Hepatocyte (in vitro differentiated cells): ENCODE measurements around the gene SCAPER. TPM values are rescaled to one million over a fixed set of nuclear protein-coding genes. Genes with fewer than 3 reads are reported as not detected.
"Not testable (repeated sequence)": the region's sequence is repeated elsewhere in the genome, so short reads cannot be mapped to it uniquely, and the experiment has no call there.

Experiments used
- DNase-seq: peaks from one replicate; pipeline ENCODE4 v3.0.0-alpha.2; 2016; ENCODE audit warnings: low spot score
- H2AFZ ChIP-seq: fragments of 200-600 bp; sonication (generic); 2 replicates; pipeline ENCODE4 v1.6.0; 2016; ENCODE audit warnings: antibody characterized with exemption, mild to moderate bottlenecking
- H3K27ac ChIP-seq: fragments of 200-600 bp; sonication (generic); 2 replicates; pipeline ENCODE4 v1.5.1; 2016; ENCODE audit warnings: mild to moderate bottlenecking
- H3K27me3 ChIP-seq: fragments of 200-600 bp; sonication (generic); 2 replicates; pipeline ENCODE4 v1.6.1; 2016
- H3K36me3 ChIP-seq: fragments of 200-600 bp; sonication (generic); replicated peaks from 2 replicates; pipeline ENCODE4 v1.5.1; 2016; ENCODE audit warnings: low read depth; ENCODE audit not compliant: insufficient read depth
- H3K4me1 ChIP-seq: fragments of 200-600 bp; sonication (generic); 2 replicates; pipeline ENCODE4 v1.5.1; 2016; ENCODE audit warnings: mild to moderate bottlenecking, moderate library complexity; ENCODE audit not compliant: insufficient read depth
- H3K4me2 ChIP-seq: fragments of 200-600 bp; sonication (generic); 2 replicates; pipeline ENCODE4 v1.6.0; 2016
- H3K4me3 ChIP-seq: fragments of 200-600 bp; sonication (generic); 2 replicates; pipeline ENCODE4 v1.5.1; 2016; ENCODE audit warnings: mild to moderate bottlenecking
- H3K79me2 ChIP-seq: fragments of 200-600 bp; sonication (generic); 2 replicates; pipeline ENCODE4 v1.6.0; 2017; ENCODE audit warnings: mild to moderate bottlenecking
- H3K9me2 ChIP-seq: fragments of 200-600 bp; sonication (generic); replicated peaks from 2 replicates; pipeline ENCODE4 v1.6.0; 2017; ENCODE audit warnings: mild to moderate bottlenecking; ENCODE audit not compliant: insufficient read depth
- H3K9me3 ChIP-seq: fragments of 200-600 bp; sonication (generic); 2 replicates; pipeline ENCODE4 v1.5.1; 2016; ENCODE audit warnings: low read depth, mild to moderate bottlenecking
- H4K20me1 ChIP-seq: fragments of 200-600 bp; sonication (generic); 2 replicates; pipeline ENCODE4 v1.6.0; 2016; ENCODE audit warnings: mild to moderate bottlenecking; ENCODE audit not compliant: insufficient read depth, poor library complexity, severe bottlenecking
- CTCF ChIP-seq: fragments of 200-600 bp; sonication (generic); IDR thresholded peaks from 2 replicates; pipeline ENCODE4 v1.5.1; 2016; ENCODE audit warnings: antibody characterized with exemption, mild to moderate bottlenecking; ENCODE audit not compliant: poor library complexity
- EZH2 ChIP-seq: fragments of 200-600 bp; sonication (generic); IDR thresholded peaks from 2 replicates; pipeline ENCODE4 v1.6.1; 2016; ENCODE audit warnings: antibody characterized with exemption, mild to moderate bottlenecking, borderline replicate concordance
- EZH2phosphoT487 ChIP-seq: fragments of 200-600 bp; sonication (generic); IDR thresholded peaks from one replicate; pipeline ENCODE4 v1.6.1; 2018; ENCODE audit warnings: antibody characterized with exemption, mild to moderate bottlenecking, low read depth, moderate library complexity; ENCODE audit not compliant: unreplicated experiment, severe bottlenecking
- WGBS: methylation state at CpG from one replicate; pipeline ENCODE4 v1.1.6; 2016; ENCODE audit warnings: low lambda C conversion rate; ENCODE audit errors: missing lambda C conversion rate; 5-methylcytosine and 5-hydroxymethylcytosine counted together
- polyA plus RNA-seq: library from polyadenylated mRNA; unstranded; fragments of >200 nt; fragmentation: Nextera tagmentation; extraction: Ambion mirVana; gene quantifications from 2 replicates; pipeline ENCODE4 v1.2.1, GENCODE V29; 2016
- total RNA-seq: library from RNA; depleted of rRNA; stranded (reverse); fragments of >200 nt; gene quantifications from 2 replicates; pipeline ENCODE4 v1.2.3, GENCODE V29; 2014

SCAPER gene
- total and polyA plus RNA-seq, 2 experiments from 2014 or later = 20.8 to 27.4 TPM

DNA sequence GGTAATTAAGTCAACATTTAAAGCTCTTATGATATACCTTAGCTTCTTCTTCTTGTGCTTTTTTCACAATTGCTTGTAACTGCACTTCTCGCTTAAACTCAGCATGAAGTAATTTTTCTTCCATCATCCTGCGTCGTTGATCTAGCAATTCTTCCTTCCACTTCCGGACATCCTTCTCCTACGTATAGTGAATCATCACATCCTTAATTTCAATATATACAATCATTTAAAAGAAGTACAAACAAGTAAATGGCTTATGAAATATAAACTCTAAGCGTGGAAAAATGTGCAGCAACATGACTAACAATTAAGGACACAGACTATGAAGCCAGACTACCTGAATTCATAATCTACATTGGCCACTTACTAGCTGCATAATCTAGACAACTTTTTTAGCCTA, 151.4 kb downstream of the SCAPER start:
- Histone ChIP-seq H3K4me1 (no peaks in the 10 kb centered on the region), H3K4me2 (no peak overlapping the region), H3K27me3 (no peaks in the 10 kb centered on the region), H3K27ac (no peak overlapping the region), H4K20me1 (no peaks in the 10 kb centered on the region), H2AFZ (no peak overlapping the region), H3K9me3 (peaks cover 4% of the 10 kb centered on the region), H3K4me3 (no peak overlapping the region), H3K36me3 (no peaks in the 10 kb centered on the region), H3K9me2 (no peaks in the 10 kb centered on the region), H3K79me2 (no peaks in the 10 kb centered on the region)
- 94% methylated on average over 6 of the region's 6 CpGs for WGBS
- no peak for DNase-seq
- TF ChIP-seq CTCF = no peak
- TF ChIP-seq EZH2phosphoT487 = no peak
- no peak for TF ChIP-seq EZH2

- no peaks in the 10 kb centered on the region for H4K20me1 ChIP-seq
Observed at GRCh38 chr15:76753131-76753530, 152.0 kb downstream of the SCAPER start.

GRCh38 chr15:76752549-76752948, 152.6 kb downstream of the SCAPER start:
- DNase-seq = no peak
- TF ChIP-seq EZH2 = no peak
- no peak for TF ChIP-seq CTCF
- no peak for TF ChIP-seq EZH2phosphoT487
- peaks cover 4% of the 10 kb centered on the region for H3K9me3 ChIP-seq
- no peaks in the 10 kb centered on the region for H4K20me1 ChIP-seq
- no peaks in the 10 kb centered on the region for H3K36me3 ChIP-seq
- H2AFZ ChIP-seq = no peak overlapping the region
- H3K79me2 ChIP-seq = no peaks in the 10 kb centered on the region
- H3K27ac ChIP-seq = no peak overlapping the region
- no peaks in the 10 kb centered on the region for H3K9me2 ChIP-seq
- no peak overlapping the region for H3K4me3 ChIP-seq
- no peaks in the 10 kb centered on the region for H3K4me1 ChIP-seq
- no peak overlapping the region for H3K4me2 ChIP-seq
- no peaks in the 10 kb centered on the region for H3K27me3 ChIP-seq

More at GRCh38 chr15:76753131-76753530, 152.0 kb downstream of the SCAPER start:
- no peak overlapping the region for H2AFZ ChIP-seq
- no peak overlapping the region for H3K4me3 ChIP-seq
- H3K4me1 ChIP-seq = no peaks in the 10 kb centered on the region
- H3K9me3 ChIP-seq = peaks cover 4% of the 10 kb centered on the region
- no peak for TF ChIP-seq EZH2
- TF ChIP-seq EZH2phosphoT487 = no peak
- TF ChIP-seq CTCF = no peak
- no peak for DNase-seq
- H3K36me3 ChIP-seq = no peaks in the 10 kb centered on the region
- no peaks in the 10 kb centered on the region for H3K27me3 ChIP-seq
- WGBS = 100% methylated on average over 1 of the region's 1 CpG
- no peaks in the 10 kb centered on the region for H3K79me2 ChIP-seq
- H3K4me2 ChIP-seq = no peak overlapping the region
- no peaks in the 10 kb centered on the region for H3K9me2 ChIP-seq
- no peak overlapping the region for H3K27ac ChIP-seq

- Histone ChIP-seq H3K79me2 (no peaks in the 10 kb centered on the region), H3K27ac (no peak overlapping the region), H3K9me3 (no peaks in the 10 kb centered on the region), H3K36me3 (no peaks in the 10 kb centered on the region), H3K9me2 (no peaks in the 10 kb centered on the region), H3K27me3 (no peaks in the 10 kb centered on the region), H2AFZ (no peak overlapping the region), H3K4me3 (no peak overlapping the region), H3K4me1 (no peaks in the 10 kb centered on the region), H3K4me2 (no peak overlapping the region), H4K20me1 (no peaks in the 10 kb centered on the region)
- TF ChIP-seq EZH2phosphoT487 (no peak), EZH2 (no peak), CTCF (no peak)
- DNase-seq = no peak
- 77% methylated on average over 4 of the region's 4 CpGs for WGBS
Observed at GRCh38 chr15:76737573-76737972, 167.6 kb downstream of the SCAPER start.

DNA sequence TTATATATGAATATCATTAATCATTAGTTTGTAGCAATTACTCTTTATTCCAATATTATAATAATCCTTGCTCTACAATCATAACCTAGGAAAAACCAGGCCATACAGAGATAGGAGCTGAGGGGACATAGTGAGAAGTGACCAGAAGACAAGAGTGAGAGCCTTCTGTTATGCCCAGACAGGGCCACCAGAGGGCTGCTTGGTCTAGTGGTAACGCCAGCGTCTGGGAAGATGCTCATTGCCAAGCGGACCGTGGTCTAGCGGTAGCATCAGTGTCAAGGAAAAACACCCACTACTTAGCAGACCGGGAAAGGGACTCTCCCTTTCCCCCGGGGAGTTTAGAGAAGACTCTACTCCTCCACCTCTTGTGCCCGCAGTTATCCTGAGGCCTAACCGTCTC, 172.8 kb downstream of the SCAPER start:
- H3K27ac ChIP-seq, DNase-seq, H3K79me2 ChIP-seq, H3K4me2 ChIP-seq, H4K20me1 ChIP-seq, H3K9me2 ChIP-seq, H2AFZ ChIP-seq, H3K9me3 ChIP-seq, H3K36me3 ChIP-seq, H3K27me3 ChIP-seq, H3K4me3 ChIP-seq, H3K4me1 ChIP-seq: not testable (repeated sequence)
- 89% methylated on average over 9 of the region's 9 CpGs for WGBS
